Hepatocyte (in vitro differentiated cells): ENCODE measurements around the gene SLC35F6.

Source experiments
- CTCF ChIP-seq: fragments of 200-600 bp; sonication (generic); IDR thresholded peaks from 2 replicates; pipeline ENCODE4 v1.5.1; 2016; ENCODE audit warnings: antibody characterized with exemption, mild to moderate bottlenecking; ENCODE audit not compliant: poor library complexity
- EZH2 ChIP-seq: fragments of 200-600 bp; sonication (generic); IDR thresholded peaks from 2 replicates; pipeline ENCODE4 v1.6.1; 2016; ENCODE audit warnings: antibody characterized with exemption, mild to moderate bottlenecking, borderline replicate concordance

GRCh38 chr2:26725521-26725820 lies 38.6 kb upstream of the SLC35F6 start:
- TF ChIP-seq CTCF, result no peak
- no peak for TF ChIP-seq EZH2
